ENCODE data around the gene MAP7. TPM values are rescaled to one million over a fixed set of nuclear protein-coding genes. Genes with fewer than 3 reads are reported as not detected.

The MAP7 gene
- total and polyA plus RNA-seq, 9 of the 15 experiments (the other 6 are each of a cell fraction or from before 2014, with no cell fraction given) = 0.76 to 7.7 (median 3.9) TPM

DNA sequence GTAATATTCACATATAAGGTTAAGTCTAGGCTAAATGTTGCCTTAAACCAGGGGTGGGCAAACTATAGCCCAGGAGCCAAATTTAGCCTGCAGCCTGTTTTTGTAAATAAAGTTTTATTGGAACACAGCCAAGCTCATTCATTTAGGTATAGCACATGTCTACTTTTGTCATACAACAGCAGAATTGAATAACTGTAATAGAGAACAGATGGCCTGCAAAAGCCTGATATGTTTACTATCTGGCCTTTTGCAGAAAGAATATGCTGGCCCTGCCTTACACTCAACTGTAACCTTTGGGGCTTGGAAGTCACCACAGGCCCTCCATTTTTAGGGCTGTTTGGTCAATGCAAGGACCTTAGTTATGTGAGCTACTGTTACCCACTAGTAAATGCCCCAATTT lies 242.9 kb downstream of the MAP7 start (continued):
- TF ChIP-seq NR4A1 (CRISPR knock-in tag; IDR thresholded peaks at IDR 0.05) (no peak), NR4A1 (tag; IDR thresholded peaks at IDR 0.05) (peak; percentile 66; the same call in 1 of the 2 replicates), PHF20 (IDR thresholded peaks at IDR 0.05; ENCODE audit: partially characterized antibody) (no peak), TAL1 (IDR thresholded peaks at IDR 0.05) (peak; percentile 86), ILK (tag; IDR thresholded peaks at IDR 0.05; ENCODE audit: borderline replicate concordance, low read depth) (no peak), NEUROD1 (IDR thresholded peaks at IDR 0.05; ENCODE audit: borderline replicate concordance, low read depth, low read length, partially characterized antibody) (no peak), TCF3 (CRISPR knock-in tag; IDR thresholded peaks at IDR 0.05) (peak; percentile 95), CBX8 (IDR thresholded peaks at IDR 0.05; ENCODE audit: borderline replicate concordance, extremely low read depth, low read depth, low read length, poor library complexity, severe bottlenecking) (no peak), KLF13 (tag; IDR thresholded peaks at IDR 0.05; ENCODE audit: borderline replicate concordance, low read depth) (no peak), TEAD4 (IDR thresholded peaks at IDR 0.05; ENCODE audit: low read length) (peak; percentile 88), TEAD4 (CRISPR knock-in tag; IDR thresholded peaks at IDR 0.05; ENCODE audit: borderline replicate concordance) (no peak), HDAC2 (IDR thresholded peaks at IDR 0.05) (0 out of 2 replicates have a peak, but pooled peaks have one; percentile 43)
- TF ChIP-seq, protein P1, sequence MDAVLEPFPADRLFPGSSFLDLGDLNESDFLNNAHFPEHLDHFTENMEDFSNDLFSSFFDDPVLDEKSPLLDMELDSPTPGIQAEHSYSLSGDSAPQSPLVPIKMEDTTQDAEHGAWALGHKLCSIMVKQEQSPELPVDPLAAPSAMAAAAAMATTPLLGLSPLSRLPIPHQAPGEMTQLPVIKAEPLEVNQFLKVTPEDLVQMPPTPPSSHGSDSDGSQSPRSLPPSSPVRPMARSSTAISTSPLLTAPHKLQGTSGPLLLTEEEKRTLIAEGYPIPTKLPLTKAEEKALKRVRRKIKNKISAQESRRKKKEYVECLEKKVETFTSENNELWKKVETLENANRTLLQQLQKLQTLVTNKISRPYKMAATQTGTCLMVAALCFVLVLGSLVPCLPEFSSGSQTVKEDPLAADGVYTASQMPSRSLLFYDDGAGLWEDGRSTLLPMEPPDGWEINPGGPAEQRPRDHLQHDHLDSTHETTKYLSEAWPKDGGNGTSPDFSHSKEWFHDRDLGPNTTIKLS (IDR thresholded peaks at IDR 0.05; ENCODE audit: borderline replicate concordance, low read depth) = no peak
- TF ChIP-seq, protein P2, sequence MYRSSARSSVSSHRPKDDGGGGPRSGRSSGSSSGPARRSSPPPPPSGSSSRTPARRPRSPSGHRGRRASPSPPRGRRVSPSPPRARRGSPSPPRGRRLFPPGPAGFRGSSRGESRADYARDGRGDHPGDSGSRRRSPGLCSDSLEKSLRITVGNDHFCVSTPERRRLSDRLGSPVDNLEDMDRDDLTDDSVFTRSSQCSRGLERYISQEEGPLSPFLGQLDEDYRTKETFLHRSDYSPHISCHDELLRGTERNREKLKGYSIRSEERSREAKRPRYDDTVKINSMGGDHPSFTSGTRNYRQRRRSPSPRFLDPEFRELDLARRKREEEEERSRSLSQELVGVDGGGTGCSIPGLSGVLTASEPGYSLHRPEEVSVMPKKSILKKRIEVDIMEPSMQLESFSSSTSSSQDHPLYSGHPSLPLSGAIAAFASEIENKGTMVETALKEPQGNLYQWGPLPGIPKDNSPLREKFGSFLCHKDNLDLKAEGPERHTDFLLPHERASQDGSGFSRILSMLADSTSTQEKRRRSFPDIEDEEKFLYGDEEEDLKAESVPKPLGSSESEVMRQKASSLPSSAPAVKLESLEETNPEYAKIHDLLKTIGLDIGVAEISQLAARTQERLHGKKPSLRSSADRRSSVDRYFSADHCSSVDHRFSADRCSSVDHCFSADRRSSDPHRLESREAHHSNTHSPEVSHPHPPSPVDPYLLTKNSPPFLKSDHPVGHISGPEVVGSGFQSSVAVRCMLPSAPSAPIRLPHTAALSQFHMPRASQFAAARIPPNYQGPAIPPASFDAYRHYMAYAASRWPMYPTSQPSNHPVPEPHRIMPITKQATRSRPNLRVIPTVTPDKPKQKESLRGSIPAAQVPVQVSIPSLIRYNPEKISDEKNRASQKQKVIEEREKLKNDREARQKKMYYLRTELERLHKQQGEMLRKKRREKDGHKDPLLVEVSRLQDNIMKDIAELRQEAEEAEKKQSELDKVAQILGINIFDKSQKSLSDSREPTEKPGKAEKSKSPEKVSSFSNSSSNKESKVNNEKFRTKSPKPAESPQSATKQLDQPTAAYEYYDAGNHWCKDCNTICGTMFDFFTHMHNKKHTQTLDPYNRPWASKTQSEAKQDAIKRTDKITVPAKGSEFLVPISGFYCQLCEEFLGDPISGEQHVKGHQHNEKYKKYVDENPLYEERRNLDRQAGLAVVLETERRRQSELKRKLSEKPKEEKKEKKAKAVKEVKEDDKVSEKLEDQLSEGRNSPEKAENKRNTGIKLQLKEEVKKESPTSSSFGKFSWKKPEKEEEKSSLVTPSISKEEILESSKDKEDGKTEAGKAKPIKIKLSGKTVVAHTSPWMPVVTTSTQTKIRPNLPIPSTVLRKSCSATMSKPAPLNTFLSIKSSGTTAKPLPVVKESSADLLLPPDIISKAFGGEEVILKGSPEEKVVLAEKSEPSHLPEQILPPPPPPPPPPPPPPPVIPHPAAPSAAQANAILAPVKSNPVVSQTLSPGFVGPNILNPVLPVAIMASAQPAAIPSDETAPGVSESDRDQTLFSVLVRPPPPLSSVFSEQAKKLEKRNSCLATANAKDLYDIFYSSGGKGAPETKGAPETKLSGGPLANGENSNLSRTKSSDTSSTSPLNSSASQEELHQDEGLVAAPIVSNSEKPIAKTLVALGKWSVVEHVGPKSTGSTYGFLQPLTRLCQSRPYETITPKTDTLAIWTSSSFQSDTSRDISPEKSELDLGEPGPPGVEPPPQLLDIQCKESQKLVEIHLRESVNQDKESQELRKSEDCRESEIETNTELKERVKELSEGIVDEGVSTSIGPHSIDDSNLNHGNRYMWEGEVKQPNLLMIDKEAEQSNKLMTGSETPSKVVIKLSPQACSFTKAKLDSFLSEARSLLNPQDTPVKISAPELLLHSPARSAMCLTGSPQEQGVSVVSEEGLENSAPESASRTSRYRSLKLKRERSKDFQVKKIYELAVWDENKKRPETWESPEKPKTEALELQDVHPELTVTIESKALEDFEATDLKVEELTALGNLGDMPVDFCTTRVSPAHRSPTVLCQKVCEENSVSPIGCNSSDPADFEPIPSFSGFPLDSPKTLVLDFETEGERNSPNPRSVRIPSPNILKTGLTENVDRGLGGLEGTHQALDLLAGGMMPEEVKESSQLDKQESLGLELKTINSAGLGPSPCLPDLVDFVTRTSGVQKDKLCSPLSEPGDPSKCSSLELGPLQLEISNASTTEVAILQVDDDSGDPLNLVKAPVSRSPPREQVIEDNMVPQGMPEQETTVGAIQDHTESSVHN (IDR thresholded peaks at IDR 0.05; ENCODE audit: borderline replicate concordance in 1 of 2, low read depth in 1 of 2) = no peak
- TF ChIP-seq, protein P3, sequence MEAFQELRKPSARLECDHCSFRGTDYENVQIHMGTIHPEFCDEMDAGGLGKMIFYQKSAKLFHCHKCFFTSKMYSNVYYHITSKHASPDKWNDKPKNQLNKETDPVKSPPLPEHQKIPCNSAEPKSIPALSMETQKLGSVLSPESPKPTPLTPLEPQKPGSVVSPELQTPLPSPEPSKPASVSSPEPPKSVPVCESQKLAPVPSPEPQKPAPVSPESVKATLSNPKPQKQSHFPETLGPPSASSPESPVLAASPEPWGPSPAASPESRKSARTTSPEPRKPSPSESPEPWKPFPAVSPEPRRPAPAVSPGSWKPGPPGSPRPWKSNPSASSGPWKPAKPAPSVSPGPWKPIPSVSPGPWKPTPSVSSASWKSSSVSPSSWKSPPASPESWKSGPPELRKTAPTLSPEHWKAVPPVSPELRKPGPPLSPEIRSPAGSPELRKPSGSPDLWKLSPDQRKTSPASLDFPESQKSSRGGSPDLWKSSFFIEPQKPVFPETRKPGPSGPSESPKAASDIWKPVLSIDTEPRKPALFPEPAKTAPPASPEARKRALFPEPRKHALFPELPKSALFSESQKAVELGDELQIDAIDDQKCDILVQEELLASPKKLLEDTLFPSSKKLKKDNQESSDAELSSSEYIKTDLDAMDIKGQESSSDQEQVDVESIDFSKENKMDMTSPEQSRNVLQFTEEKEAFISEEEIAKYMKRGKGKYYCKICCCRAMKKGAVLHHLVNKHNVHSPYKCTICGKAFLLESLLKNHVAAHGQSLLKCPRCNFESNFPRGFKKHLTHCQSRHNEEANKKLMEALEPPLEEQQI (IDR thresholded peaks at IDR 0.05) = 0 out of 2 replicates have a peak, but pooled peaks have one; percentile 26
